HUES64 (cell line): Measurements from ENCODE around the gene C11orf21.

Experiments
- H3K27ac ChIP-seq: 2 replicates; pipeline ENCODE4 v1.7.0; 2013; ENCODE audit warnings: low read depth, low read length, inconsistent platforms
- H3K27me3 ChIP-seq: 2 replicates; pipeline ENCODE4 v1.6.1; 2013; ENCODE audit warnings: mild to moderate bottlenecking, low read length; ENCODE audit not compliant: insufficient read depth
- H3K36me3 ChIP-seq: 2 replicates; pipeline ENCODE4 v1.6.1; 2013; ENCODE audit warnings: mild to moderate bottlenecking, low read length; ENCODE audit not compliant: insufficient read depth
- H3K4me1 ChIP-seq: 2 replicates; pipeline ENCODE4 v1.6.1; 2013; ENCODE audit warnings: mild to moderate bottlenecking, low read length, moderate library complexity; ENCODE audit not compliant: insufficient read depth
- H3K4me3 ChIP-seq: 2 replicates; pipeline ENCODE4 v1.5.1; 2013; ENCODE audit warnings: mild to moderate bottlenecking, low read length, moderate library complexity
- H3K9ac ChIP-seq: 2 replicates; pipeline ENCODE4 v1.6.1; 2013; ENCODE audit warnings: mild to moderate bottlenecking, low read depth, low read length
- H3K9me3 ChIP-seq: 2 replicates; pipeline ENCODE4 v1.6.1; 2013; ENCODE audit warnings: low read depth, low read length; ENCODE audit not compliant: insufficient read depth
- WGBS: fragments of 150-250, 120-280 bp; methylation state at CpG from one replicate; pipeline ENCODE4 v1.1.7; 2013; ENCODE audit warnings: missing lambda C conversion rate; 5-methylcytosine and 5-hydroxymethylcytosine counted together

The C11orf21 gene

GRCh38 chr11:2266586-2267305 lies 35.0 kb downstream of the C11orf21 start:
- no peak overlapping the region for H3K27ac ChIP-seq
- H3K4me3 ChIP-seq: no peak overlapping the region
- no peaks in the 10 kb centered on the region for H3K36me3 ChIP-seq
- H3K9me3 ChIP-seq: no peaks in the 10 kb centered on the region
- no peak overlapping the region for H3K9ac ChIP-seq
- H3K4me1 ChIP-seq: peaks cover 4% of the 10 kb centered on the region; the same call in 1 of the 2 replicates
- WGBS: 96% methylated on average over 26 of the region's 26 CpGs
- H3K27me3 ChIP-seq: peaks cover 76% of the 10 kb centered on the region

- 91% methylated on average over 24 of the region's 24 CpGs for WGBS
- Histone ChIP-seq H3K9me3 (no peaks in the 10 kb centered on the region), H3K27ac (no peak overlapping the region), H3K4me1 (peaks cover 4% of the 10 kb centered on the region; the same call in 1 of the 2 replicates), H3K27me3 (peaks cover 68% of the 10 kb centered on the region), H3K9ac (no peak overlapping the region), H3K4me3 (no peak overlapping the region), H3K36me3 (no peaks in the 10 kb centered on the region)
Measured at GRCh38 chr11:2265854-2266585, 35.7 kb downstream of the C11orf21 start.

GRCh38 chr11:2265396-2265795 lies 36.3 kb downstream of the C11orf21 start:
- Histone ChIP-seq H3K9me3 (no peaks in the 10 kb centered on the region), H3K27ac (no peak overlapping the region), H3K27me3 (peaks cover 62% of the 10 kb centered on the region), H3K9ac (no peak overlapping the region), H3K4me3 (no peak overlapping the region), H3K36me3 (no peaks in the 10 kb centered on the region), H3K4me1 (peaks cover 4% of the 10 kb centered on the region; the same call in 1 of the 2 replicates)
- 72% methylated on average over 2 of the region's 2 CpGs for WGBS

GRCh38 chr11:2264366-2265053 lies 37.2 kb downstream of the C11orf21 start:
- Histone ChIP-seq H3K4me3 (no peak overlapping the region), H3K9ac (no peak overlapping the region), H3K27me3 (peaks cover 53% of the 10 kb centered on the region)

GRCh38 chr11:2263724-2264360 lies 37.9 kb downstream of the C11orf21 start:
- Histone ChIP-seq H3K27ac (no peak overlapping the region), H3K9ac (no peak overlapping the region), H3K4me1 (peaks cover 4% of the 10 kb centered on the region; the same call in 1 of the 2 replicates), H3K27me3 (peaks cover 47% of the 10 kb centered on the region), H3K4me3 (no peak overlapping the region), H3K36me3 (no peaks in the 10 kb centered on the region), H3K9me3 (no peaks in the 10 kb centered on the region)
- WGBS: 90% methylated on average over 13 of the region's 13 CpGs

More at GRCh38 chr11:2264366-2265053, 37.2 kb downstream of the C11orf21 start:
- no peaks in the 10 kb centered on the region for H3K36me3 ChIP-seq
- H3K27ac ChIP-seq: no peak overlapping the region
- WGBS: 93% methylated on average over 22 of the region's 22 CpGs
- no peaks in the 10 kb centered on the region for H3K9me3 ChIP-seq
- H3K4me1 ChIP-seq: peaks cover 4% of the 10 kb centered on the region; the same call in 1 of the 2 replicates

- Histone ChIP-seq H3K27me3 (peaks cover 39% of the 10 kb centered on the region), H3K4me1 (no peaks in the 10 kb centered on the region), H3K9ac (no peak overlapping the region), H3K4me3 (no peak overlapping the region), H3K36me3 (no peaks in the 10 kb centered on the region), H3K9me3 (no peaks in the 10 kb centered on the region), H3K27ac (no peak overlapping the region)
- WGBS: 94% methylated on average over 10 of the region's 10 CpGs
Measured at GRCh38 chr11:2263071-2263565, 38.6 kb downstream of the C11orf21 start.

- Histone ChIP-seq H3K9me3 (no peaks in the 10 kb centered on the region), H3K9ac (no peak overlapping the region), H3K27me3 (peaks cover 33% of the 10 kb centered on the region), H3K4me1 (no peaks in the 10 kb centered on the region), H3K4me3 (no peak overlapping the region), H3K36me3 (no peaks in the 10 kb centered on the region), H3K27ac (no peak overlapping the region)
- 80% methylated on average over 18 of the region's 18 CpGs for WGBS
Measured at GRCh38 chr11:2262301-2263070, 39.2 kb downstream of the C11orf21 start.

- H3K9me3 ChIP-seq: no peaks in the 10 kb centered on the region
- WGBS: 92% methylated on average over 21 of the region's 21 CpGs
Measured at GRCh38 chr11:2261436-2262230, 40.1 kb downstream of the C11orf21 start.

GRCh38 chr11:2260491-2261364 lies 41.0 kb downstream of the C11orf21 start:
- Histone ChIP-seq H3K36me3 (no peaks in the 10 kb centered on the region), H3K4me3 (no peak overlapping the region), H3K27ac (no peak overlapping the region), H3K9me3 (no peaks in the 10 kb centered on the region), H3K9ac (no peak overlapping the region), H3K27me3 (peaks cover 15% of the 10 kb centered on the region), H3K4me1 (no peaks in the 10 kb centered on the region)
- 90% methylated on average over 26 of the region's 26 CpGs for WGBS

More at GRCh38 chr11:2261436-2262230, 40.1 kb downstream of the C11orf21 start:
- H3K27ac ChIP-seq: no peak overlapping the region
- peaks cover 25% of the 10 kb centered on the region for H3K27me3 ChIP-seq
- H3K9ac ChIP-seq: no peak overlapping the region
- no peaks in the 10 kb centered on the region for H3K36me3 ChIP-seq
- no peak overlapping the region for H3K4me3 ChIP-seq
- no peaks in the 10 kb centered on the region for H3K4me1 ChIP-seq
